Measurements from ENCODE around the gene C1GALT1. TPM values are rescaled to one million over a fixed set of nuclear protein-coding genes. Genes with fewer than 3 reads are reported as not detected.

C1GALT1 gene
- total RNA-seq, 1 donor = 137 TPM

DNA sequence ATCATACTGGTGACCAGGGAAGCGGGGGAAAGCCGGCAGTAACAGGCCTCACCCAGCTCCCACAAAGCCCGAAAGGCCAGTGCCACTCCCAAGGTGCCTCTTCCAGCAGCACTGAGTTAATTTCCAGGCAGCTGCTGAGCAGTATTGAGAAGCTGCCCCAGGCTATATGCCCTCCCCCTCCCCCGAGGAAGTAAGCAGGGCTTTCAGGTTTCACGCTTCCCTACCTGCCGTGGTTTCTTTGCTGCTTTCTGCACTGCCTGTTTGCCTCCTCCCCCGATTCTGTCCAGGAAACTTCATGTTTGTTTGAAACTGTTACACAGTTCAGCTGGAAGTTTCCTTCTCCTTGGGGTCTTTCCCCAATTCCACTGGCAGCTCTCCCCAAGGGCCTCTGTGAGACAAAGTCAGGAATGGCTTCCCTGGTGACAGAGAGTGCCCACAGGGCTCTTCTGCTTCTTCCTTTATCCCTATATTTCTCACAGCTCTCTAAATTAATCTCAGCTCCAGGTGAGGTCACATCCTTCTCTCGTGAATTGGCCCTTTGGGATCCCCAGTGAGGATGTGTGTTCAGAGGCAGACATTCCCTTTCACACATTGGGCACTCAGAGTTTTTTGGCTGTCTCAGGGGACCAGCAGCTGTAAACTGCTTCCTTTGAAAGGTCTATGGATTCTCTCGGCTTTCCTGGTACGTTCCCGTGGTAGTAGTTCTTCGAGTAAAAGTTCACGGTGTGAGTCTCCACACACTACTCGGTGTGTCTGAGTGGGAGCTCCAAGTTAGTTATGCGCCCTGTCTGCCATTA lies 19.4 kb downstream of the C1GALT1 start:
- no peak for DNase-seq (ENCODE audit: insufficient read length, low spot score, missing footprints)
- peaks cover 89% of the 10 kb centered on the region for H3K79me2 ChIP-seq (ENCODE audit: insufficient read depth, low read length)
- H3K36me3 ChIP-seq (ENCODE audit: insufficient read depth, low read length) = no peaks in the 10 kb centered on the region
- H3K4me3 ChIP-seq (ENCODE audit: insufficient read depth, low read length) = no peak overlapping the region
- no peaks in the 10 kb centered on the region for H3K27me3 ChIP-seq (ENCODE audit: insufficient read depth, low read length)
- H3K27ac ChIP-seq (ENCODE audit: low read depth, low read length) = no peak overlapping the region
- no peaks in the 10 kb centered on the region for H3K4me1 ChIP-seq (ENCODE audit: insufficient read depth, low read length)
- H3K4me2 ChIP-seq (ENCODE audit: insufficient read depth, low read length) = no peak overlapping the region
- peaks cover 37% of the 10 kb centered on the region for H4K20me1 ChIP-seq (ENCODE audit: insufficient read depth, low read length)
- TF ChIP-seq, protein P1, sequence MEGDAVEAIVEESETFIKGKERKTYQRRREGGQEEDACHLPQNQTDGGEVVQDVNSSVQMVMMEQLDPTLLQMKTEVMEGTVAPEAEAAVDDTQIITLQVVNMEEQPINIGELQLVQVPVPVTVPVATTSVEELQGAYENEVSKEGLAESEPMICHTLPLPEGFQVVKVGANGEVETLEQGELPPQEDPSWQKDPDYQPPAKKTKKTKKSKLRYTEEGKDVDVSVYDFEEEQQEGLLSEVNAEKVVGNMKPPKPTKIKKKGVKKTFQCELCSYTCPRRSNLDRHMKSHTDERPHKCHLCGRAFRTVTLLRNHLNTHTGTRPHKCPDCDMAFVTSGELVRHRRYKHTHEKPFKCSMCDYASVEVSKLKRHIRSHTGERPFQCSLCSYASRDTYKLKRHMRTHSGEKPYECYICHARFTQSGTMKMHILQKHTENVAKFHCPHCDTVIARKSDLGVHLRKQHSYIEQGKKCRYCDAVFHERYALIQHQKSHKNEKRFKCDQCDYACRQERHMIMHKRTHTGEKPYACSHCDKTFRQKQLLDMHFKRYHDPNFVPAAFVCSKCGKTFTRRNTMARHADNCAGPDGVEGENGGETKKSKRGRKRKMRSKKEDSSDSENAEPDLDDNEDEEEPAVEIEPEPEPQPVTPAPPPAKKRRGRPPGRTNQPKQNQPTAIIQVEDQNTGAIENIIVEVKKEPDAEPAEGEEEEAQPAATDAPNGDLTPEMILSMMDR (IDR thresholded peaks at IDR 0.05; ENCODE audit: extremely low read depth, low read depth, low read length) = no peak
- no peak overlapping the region for H2AFZ ChIP-seq (ENCODE audit: low read length)
- no peaks in the 10 kb centered on the region for H3K9me3 ChIP-seq (ENCODE audit: low read depth, low read length)

DNA sequence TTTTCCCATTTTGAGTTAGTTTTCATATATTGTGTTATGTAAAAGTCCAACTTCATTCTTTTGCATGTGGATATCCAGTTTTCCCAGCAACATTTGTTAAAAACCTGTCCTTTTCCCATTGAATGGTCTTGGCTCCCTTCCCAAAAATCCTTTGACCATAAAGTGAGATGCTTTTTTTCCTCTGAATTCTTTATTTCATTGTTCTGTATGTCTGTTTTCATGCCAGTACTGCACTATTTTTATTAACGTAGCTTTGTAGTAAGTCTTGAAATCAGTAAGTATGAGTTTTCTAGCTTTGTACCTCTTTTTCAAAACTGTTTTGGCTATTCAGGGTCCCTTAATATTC lies 20.0 kb downstream of the C1GALT1 start:
- no peak overlapping the region for H3K27ac ChIP-seq (ENCODE audit: low read depth, low read length)
- no peaks in the 10 kb centered on the region for H3K9me3 ChIP-seq (ENCODE audit: low read depth, low read length)
- H3K79me2 ChIP-seq (ENCODE audit: insufficient read depth, low read length) = peaks cover 89% of the 10 kb centered on the region
- no peak overlapping the region for H3K4me2 ChIP-seq (ENCODE audit: insufficient read depth, low read length)
- no peak overlapping the region for H3K4me3 ChIP-seq (ENCODE audit: insufficient read depth, low read length)
- H3K36me3 ChIP-seq (ENCODE audit: insufficient read depth, low read length) = no peaks in the 10 kb centered on the region
- H2AFZ ChIP-seq (ENCODE audit: low read length) = no peak overlapping the region
- DNase-seq (ENCODE audit: insufficient read length, low spot score, missing footprints) = no peak
- TF ChIP-seq, protein P1 (IDR thresholded peaks at IDR 0.05; ENCODE audit: extremely low read depth, low read depth, low read length) = no peak
- no peaks in the 10 kb centered on the region for H3K27me3 ChIP-seq (ENCODE audit: insufficient read depth, low read length)
- H3K4me1 ChIP-seq (ENCODE audit: insufficient read depth, low read length) = peaks cover 3% of the 10 kb centered on the region
- peaks cover 42% of the 10 kb centered on the region for H4K20me1 ChIP-seq (ENCODE audit: insufficient read depth, low read length)

DNA sequence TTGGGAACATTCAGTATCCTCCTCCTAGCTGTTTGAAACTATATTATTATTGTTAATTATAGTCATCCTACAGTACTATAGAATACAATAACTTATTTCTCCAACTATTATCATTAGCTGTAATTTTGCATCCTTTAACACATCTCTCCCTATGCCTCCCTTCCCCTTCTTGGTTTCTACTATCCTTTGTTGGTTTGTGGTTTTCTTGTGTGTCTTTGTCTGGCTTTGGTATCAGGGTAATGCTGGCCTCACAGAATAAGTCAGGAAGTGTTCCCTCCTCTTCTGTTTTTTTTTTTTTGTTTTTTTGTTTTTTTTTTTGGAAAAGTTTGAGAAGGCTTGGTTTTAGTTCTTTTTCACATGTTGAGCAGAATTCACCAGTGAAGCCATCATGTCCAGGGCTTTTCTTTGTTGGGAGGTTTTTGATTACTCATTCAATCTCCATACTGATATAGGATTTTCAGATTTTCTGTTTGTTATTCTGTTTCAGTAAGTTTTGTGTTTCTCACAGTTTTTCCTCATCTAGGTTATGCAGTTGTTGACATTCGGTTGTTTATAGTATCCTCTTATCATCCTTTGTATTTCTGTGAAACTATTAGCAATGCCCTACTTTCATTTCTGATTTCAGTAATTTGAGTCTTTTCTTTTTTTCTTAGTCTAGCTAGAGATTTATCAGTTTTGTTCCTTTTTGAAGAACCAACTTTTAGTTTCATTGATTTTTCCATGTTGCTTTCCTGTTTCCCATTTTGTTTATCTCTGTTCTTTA lies 21.6 kb downstream of the C1GALT1 start:
- DNase-seq (ENCODE audit: insufficient read length, low spot score, missing footprints) = no peak
- TF ChIP-seq, protein P1 (IDR thresholded peaks at IDR 0.05; ENCODE audit: extremely low read depth, low read depth, low read length) = no peak
- no peak overlapping the region for H3K27ac ChIP-seq (ENCODE audit: low read depth, low read length)
- no peaks in the 10 kb centered on the region for H3K27me3 ChIP-seq (ENCODE audit: insufficient read depth, low read length)
- no peak overlapping the region for H2AFZ ChIP-seq (ENCODE audit: low read length)
- H3K36me3 ChIP-seq (ENCODE audit: insufficient read depth, low read length) = no peaks in the 10 kb centered on the region
- peaks cover 3% of the 10 kb centered on the region for H3K4me1 ChIP-seq (ENCODE audit: insufficient read depth, low read length)
- H3K9me3 ChIP-seq (ENCODE audit: low read depth, low read length) = no peaks in the 10 kb centered on the region
- H3K79me2 ChIP-seq (ENCODE audit: insufficient read depth, low read length) = peaks cover 99% of the 10 kb centered on the region
- H4K20me1 ChIP-seq (ENCODE audit: insufficient read depth, low read length) = peaks cover 57% of the 10 kb centered on the region
- no peak overlapping the region for H3K4me3 ChIP-seq (ENCODE audit: insufficient read depth, low read length)
- H3K4me2 ChIP-seq (ENCODE audit: insufficient read depth, low read length) = no peak overlapping the region

DNA sequence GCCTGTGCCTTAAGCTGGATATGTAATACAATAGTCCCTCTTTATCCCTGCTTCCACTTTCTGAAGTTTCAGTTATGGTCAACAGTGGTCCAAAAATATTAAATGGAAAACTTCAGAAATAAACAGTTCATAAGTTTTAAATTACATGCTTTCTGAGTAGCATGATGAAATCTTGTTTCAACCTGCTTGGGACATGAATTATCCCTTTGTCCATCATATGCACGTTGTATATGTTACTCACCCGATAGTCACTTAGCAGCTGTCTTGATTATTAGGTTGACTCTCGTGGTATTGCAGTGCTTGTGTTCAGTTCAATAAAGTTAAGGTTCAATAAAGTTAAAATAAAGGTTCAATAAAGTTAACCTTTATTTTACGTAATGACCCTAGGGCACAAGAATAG lies 25.5 kb downstream of the C1GALT1 start:
- TF ChIP-seq, protein P1 (IDR thresholded peaks at IDR 0.05; ENCODE audit: extremely low read depth, low read depth, low read length) = no peak
- no peaks in the 10 kb centered on the region for H3K9me3 ChIP-seq (ENCODE audit: low read depth, low read length)
- peaks cover 100% of the 10 kb centered on the region for H3K79me2 ChIP-seq (ENCODE audit: insufficient read depth, low read length)
- H3K4me1 ChIP-seq (ENCODE audit: insufficient read depth, low read length) = peaks cover 6% of the 10 kb centered on the region
- H3K27ac ChIP-seq (ENCODE audit: low read depth, low read length) = no peak overlapping the region
- H2AFZ ChIP-seq (ENCODE audit: low read length) = no peak overlapping the region
- peaks cover 6% of the 10 kb centered on the region for H3K36me3 ChIP-seq (ENCODE audit: insufficient read depth, low read length)
- no peak overlapping the region for H3K4me2 ChIP-seq (ENCODE audit: insufficient read depth, low read length)
- peaks cover 61% of the 10 kb centered on the region for H4K20me1 ChIP-seq (ENCODE audit: insufficient read depth, low read length)
- peak; percentile 9 for DNase-seq (ENCODE audit: insufficient read length, low spot score, missing footprints)
- H3K27me3 ChIP-seq (ENCODE audit: insufficient read depth, low read length) = no peaks in the 10 kb centered on the region
- H3K4me3 ChIP-seq (ENCODE audit: insufficient read depth, low read length) = no peak overlapping the region
